ENCODE results near the gene SIGLEC8.
"Not testable (repeated sequence)": the region's sequence is repeated elsewhere in the genome, so short reads cannot be mapped to it uniquely, and the experiment has no call there.

The SIGLEC8 gene

DNA sequence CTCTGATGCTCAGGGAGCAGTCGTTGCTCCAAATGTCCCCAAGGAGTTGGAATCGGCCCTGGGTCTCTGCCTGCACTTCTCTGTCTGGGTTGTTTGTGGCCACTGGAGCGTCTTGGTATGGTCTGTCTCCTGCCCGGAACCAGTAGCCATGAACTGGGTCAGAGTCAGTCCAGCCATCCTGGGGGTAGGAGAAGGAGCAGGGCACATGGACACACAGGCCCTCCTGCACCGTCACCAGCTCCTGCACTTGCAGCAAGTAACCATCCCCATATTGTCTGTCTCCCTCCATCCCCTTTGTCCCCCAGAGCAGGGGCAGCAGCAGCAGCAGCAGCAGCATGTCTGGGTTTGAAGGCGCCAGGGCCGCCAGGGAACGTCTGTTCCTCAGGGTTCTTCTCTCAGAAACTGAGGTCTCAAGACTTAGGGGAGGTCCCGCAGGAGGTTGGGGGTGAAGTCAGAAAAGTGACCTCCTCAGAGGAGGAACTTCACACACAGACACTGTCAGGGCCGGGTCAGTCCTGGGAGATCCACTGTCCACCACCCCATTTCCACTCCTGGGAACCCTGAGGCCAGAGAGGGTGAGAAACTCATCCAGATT is at the start of gene SIGLEC8:
Gene SIGLEC8, minus strand, starts transcription at position 404 of the 595 bp plus-strand sequence. Its CDS starts 67 bp downstream, at position 337.
- no peak for DNase-seq (ENCODE audit: low read depth)

DNA sequence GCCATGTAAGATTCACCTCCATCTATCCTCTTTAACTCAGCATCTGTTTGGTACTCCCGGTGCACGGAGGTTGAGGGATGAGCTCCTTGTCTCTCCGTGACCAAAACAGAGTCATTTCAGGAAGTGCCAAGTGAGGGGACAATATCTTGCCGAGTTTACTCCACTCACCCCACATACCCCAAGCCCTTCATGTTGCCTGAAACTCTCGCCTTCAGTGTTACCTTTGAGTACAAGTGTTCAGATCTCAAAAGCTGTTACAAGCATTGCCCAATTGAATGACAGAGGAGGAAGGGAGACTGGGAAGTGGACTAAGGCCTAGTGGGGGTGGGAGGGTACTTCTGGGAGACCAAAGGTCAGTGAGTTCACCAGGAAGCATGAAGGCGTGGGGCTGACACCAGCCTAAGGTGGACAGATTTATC is 49.4 kb upstream of the SIGLEC8 start:
- no peak for DNase-seq (ENCODE audit: low read depth)

DNA sequence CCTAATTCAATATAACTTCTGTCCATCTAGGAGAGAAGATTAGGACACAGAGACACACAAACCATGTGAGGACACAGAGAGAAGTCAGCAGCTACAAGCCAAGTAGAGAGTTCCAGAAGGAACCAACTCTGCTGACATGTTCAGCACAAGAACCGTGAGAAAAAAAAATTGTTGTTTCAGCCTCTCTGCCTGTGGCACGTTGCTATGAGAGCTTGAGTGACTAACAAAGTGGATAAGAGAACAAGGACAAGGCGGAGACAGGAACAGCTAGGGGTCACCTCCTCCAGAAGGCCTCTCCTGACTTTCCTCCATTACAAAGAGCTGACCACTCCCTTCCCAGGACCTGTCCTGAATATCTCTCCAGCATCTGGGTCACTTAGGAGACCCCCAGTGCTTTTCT is 48.9 kb upstream of the SIGLEC8 start:
- no peak for DNase-seq (ENCODE audit: low read depth)

DNA sequence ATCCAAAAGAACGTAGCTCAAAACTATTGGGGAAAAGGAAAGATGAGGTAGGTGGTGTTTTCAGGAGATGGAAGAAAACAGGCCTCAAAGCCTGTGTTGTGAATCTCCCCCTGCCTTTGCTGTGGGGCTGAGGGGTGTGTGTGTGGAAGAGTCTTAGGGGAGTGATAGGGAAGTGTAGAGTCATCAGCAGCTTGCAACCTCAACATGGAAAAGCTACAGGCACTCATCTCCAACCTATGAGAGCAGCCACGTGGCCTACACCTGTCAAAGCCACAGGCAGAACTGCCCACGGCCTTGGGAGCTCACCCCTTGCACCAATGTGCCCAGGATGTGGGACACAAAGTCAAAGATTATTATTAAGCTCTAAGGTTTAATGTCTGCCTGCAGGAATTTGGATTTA is 47.6 kb upstream of the SIGLEC8 start:
- DNase-seq (ENCODE audit: low read depth): no peak

DNA sequence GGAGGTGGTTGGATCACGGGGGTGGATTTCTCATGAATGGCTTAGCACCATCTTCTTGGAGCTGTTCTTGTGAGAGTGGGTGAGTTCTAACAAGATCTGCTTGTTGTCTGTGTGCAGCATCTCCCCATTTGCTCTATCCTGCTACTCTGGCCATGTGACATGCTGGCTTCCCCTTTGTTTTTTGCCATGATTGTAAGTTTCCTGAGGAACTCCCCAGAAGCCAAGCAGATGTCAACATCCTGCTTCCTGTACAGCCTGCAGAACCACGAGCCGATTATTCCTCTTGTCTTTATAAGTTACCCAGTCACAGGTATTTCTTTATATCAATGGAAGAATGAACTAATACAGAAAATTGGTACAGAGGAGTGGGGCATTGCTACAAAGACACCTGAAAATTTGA is 45.6 kb upstream of the SIGLEC8 start:
- DNase-seq (ENCODE audit: low read depth): no peak

DNA sequence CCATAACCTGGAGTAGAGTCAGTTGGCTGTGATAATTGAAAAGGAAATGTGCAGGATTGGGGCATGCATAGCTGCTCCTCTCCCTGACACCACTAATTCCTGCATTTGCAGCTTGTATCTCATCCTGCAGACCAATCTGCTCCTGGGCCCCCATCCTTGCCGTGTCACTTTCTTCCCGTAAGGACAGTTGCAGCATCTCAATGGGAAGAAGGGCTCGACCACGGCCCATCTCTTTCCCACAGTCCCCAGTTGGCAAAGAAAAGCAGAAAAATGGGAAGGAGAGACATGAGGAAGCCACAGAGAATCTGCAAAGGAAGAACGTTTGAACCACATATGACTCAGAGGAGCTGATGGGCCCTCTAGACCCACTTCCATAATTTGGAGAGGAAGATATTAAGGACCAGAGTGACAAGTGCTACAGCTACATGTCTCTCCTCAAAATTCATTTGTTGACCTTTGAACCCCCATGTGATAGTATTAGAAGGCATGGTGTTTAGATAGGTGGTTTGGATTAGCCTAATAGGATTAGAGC is 45.1 kb upstream of the SIGLEC8 start:
- no peak for DNase-seq (ENCODE audit: low read depth)

DNA sequence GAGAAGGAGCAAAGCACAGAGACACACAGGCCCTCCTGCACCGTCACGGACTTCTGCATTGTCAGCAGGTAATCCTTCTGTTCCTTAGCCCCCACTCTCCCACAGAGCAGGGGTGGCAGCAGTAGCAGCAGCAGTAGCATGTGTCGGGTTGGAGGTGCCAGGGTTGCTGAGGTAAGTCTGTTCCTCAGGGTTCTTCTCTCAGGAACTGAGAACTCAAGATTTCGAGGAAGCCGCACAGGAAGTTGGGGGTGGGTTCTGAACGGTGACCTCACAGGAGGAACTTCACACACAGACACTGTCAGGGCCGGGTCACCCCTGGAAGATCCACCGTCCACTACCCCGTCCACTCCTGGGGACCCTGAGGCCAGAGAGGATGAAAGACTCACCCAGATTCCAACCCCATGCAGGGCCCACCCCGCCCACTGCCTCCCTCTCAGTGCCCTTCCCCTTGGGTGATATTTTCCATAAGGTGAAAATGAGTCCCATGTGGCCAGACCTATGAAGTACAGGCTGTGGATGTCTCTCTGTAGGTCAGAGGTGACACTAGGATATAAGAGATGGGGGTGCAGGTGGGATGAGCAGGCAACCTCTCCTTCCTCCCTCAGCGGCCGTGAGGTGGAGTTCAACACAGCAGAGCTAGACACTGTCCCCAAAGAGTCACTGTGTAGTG is 43.5 kb upstream of the SIGLEC8 start, which contains the start of gene SIGLEC12:
Gene SIGLEC12, minus strand, starts transcription at position 207 of the 670 bp plus-strand sequence. Its CDS starts 67 bp downstream, at position 140.
- no peak for DNase-seq (ENCODE audit: low read depth)

DNA sequence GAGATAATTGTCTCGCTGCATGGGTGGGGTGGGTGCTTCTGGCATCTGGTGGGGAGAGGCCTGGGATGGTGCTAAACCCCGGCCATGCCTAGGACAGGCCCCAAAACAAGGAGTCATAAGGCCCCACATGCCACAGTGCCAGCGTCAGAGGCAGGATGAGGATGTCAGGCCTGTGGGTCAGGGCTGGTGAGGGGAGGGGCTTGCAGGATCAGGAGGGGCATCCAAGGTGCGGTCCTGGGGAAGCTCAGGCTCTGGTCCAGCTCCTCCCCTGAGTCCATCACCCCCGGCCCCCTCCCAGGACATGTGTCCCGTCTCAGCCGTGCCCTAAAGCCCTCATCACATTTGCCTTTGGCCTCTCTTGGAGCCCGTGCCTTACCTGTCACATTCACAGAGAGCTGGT is 42.7 kb upstream of the SIGLEC8 start:
- not testable (repeated sequence) for DNase-seq (ENCODE audit: low read depth)

DNA sequence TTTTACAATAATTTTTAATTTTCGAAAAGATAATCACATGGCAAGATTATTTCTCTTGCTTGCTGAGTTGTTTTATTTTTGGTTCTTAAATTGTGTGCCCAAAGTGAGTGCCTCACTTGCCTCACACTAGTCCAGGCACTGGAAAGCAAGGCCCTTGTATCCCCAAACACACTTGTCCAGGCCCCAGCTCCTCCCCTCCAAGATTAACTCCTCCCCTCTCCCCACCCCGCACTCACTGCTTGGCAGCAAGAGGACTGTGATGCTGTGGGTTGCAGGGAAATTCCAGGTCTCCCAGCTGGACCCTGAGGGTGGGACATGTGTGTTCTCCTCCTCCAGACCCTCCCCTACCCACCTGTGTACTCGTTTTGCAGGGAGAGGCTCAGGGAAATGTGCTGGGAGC is 39.4 kb upstream of the SIGLEC8 start:
- DNase-seq (ENCODE audit: low read depth): no peak

DNA sequence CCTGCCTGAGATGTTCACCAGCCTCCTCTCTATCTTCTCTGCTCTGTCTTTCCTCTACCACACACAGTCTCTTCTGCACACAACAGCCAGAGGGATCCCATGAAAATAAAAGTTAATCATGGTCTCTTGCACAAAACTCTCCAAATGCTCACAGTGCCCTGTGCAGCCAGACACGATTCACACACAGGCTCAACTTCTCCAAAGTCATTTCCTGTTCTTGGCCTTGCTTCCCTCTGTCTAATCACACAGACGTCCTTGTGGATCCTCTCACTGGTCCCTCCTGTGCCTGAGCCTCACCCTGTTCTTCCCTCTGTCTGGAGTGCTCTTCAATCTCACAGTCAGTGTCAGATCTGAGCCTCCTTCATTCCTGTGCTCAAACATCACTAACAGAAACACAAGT is 35.5 kb upstream of the SIGLEC8 start:
- DNase-seq (ENCODE audit: low read depth): no peak

DNA sequence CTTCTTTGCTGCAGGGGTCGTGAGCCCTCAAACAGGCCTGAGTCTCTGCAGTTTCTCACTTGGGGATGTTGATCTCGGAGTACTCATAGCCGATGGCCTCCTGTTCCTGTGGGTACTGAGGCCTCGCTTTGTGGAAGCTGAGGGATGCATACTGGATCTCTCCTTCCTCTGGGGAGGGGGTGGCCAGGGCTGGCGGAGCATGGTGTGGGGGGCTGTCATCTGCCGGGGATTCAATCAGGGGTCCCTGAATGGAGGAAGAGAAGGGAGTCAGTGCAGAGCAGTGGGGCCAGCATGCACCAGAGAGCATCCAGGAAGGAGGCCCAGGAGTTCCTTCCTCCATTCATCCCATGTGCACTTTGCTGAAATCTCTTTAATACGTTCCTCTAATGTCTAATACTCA is 33.3 kb upstream of the SIGLEC8 start:
- no peak for DNase-seq (ENCODE audit: low read depth)

DNA sequence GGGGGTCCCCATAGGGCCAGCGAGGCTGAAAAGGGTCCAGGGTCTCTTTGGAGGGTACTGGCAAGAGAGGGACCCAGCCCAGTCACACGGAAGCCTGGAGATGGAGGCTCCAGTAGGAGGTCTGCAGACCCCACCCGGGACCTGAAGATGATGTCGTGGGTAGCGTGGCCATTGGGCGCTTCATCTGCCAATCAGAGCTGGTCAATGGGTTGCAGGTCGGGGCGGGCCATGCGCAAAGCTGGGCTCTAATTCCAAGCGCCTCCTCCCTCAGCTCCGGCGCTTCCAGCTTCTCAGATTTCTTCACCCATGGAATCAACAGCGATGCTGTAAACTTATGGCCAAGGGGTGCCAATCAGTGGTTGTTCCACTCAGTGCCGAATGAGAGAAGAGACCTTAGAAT is 32.4 kb upstream of the SIGLEC8 start:
- no peak for DNase-seq (ENCODE audit: low read depth)

DNA sequence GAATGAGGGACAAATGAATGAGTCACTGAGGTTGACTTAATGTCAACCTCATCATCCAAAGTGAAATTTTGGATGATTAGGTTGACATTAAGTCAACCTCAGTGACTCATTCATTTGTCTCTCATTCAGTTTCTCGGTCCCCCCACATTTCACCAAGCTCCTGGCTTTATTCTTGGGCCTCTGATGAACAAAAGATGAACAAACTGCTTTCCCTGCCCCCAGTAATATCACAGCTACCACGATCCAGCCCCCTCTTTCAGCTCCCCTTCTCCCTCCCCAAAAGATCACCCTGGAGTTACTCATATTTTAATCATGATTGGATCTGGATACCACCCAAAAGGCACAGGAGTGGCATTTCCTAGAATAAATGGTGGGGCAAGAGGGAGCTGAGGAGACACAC is 30.9 kb upstream of the SIGLEC8 start:
- DNase-seq (ENCODE audit: low read depth): no peak

DNA sequence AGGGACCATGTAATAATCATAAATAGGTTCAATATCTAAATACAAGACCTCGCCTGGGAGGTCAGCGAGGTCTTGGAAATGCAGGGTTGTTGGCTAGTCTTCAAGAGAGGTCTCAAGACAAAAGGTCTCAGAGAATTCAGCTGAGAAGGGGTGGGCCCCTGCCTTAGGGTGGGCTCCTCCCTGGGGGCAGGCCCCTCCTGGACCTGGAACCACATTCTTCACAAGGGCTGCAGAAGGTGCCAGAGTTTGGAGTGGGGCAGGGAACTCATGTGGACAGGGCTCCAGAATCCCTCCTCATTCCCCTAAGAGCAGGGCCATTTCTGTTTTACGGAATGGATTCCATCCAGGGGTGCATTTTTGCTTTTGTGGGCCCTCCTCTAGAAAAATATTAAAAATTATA is 30.2 kb upstream of the SIGLEC8 start:
- no peak for DNase-seq (ENCODE audit: low read depth)

DNA sequence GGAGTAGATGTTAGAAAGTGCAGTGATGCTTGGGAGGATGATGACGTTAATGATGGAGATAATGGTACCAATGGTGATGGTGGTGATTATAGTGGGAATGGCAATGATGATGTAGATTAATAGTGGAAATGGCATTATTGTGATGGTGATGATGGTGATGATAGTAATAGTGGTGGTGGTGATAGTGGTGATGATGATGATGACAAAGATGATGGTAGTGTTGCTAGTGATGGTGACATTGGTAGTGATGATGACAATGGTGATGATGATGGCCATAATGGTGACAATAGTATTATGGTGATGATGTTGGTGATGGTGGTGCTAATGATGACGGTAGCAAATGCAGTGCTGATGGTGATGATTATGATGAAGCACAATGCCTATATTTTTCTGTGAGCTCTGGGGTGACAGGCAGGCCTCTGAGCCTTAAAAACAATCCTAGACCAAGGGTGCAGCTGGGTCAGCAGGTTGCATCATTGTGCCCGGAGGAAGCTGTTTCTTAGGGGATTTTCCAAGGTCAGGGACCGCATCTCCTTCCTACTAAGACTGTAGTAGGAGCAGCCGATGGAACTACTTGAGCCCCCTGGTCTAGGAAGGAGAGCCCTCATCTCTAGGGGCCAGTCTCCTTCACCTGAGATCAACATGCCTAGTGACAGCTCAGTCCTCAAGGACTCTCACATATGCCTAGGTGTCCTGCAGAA is 27.9 kb upstream of the SIGLEC8 start:
- DNase-seq (ENCODE audit: low read depth): no peak

DNA sequence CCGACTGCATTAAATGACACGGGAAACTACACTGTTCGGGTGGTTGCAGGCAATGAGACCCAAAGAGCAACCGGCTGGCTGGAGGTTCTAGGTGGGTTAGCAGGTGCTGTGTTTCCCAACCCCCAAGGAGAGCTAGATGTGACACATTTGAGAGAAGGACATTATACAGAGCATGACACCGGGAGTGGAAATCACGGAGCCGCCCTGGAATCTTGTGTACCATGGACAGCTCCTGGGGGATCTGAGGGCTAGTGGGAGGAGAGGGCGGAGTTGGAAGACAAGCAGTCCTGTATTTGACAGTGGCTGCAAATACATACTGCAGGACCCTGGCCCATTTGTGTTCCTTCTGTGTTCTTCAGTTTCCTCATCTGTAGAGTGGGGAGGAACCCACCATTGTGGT is 22.3 kb upstream of the SIGLEC8 start:
- no peak for DNase-seq (ENCODE audit: low read depth)

DNA sequence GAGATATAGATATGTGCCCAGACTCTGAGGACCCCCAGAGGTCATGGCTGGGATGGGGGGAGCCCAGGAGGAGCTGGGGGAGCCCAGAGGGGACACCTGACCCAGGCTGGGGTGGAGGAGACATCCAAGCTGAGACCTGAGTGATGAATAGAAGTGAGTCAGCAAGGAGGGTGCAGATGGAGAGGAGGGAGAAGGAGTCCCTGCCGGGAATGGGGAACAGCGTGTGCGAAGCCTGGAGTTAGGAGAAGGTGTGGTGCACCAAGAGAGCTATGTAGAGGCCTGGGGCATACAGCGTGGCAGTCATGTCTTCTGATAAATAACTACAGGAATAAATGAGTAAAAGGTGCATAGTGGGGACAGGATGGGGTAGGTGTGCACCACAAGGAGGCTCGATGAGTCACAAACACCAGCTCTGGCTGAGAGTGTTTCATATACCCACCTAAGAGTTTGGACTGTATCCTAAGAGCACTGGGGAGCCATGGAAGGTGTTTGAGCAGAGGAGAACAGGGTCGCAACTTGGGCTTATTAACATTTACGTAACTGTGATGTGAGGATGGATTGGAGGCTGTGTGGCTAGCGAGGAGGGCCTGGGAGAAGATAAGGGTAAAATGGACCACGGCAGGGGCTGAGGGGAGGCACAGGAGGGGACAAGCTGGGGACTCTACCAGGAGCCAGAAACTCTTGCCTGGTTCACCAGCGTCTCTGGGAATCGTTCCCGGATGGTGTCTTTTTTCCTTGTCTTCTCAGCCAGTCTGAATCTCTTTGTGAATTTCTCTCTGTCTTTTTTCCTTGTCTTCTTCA is 21.5 kb upstream of the SIGLEC8 start:
- DNase-seq (ENCODE audit: low read depth): no peak

DNA sequence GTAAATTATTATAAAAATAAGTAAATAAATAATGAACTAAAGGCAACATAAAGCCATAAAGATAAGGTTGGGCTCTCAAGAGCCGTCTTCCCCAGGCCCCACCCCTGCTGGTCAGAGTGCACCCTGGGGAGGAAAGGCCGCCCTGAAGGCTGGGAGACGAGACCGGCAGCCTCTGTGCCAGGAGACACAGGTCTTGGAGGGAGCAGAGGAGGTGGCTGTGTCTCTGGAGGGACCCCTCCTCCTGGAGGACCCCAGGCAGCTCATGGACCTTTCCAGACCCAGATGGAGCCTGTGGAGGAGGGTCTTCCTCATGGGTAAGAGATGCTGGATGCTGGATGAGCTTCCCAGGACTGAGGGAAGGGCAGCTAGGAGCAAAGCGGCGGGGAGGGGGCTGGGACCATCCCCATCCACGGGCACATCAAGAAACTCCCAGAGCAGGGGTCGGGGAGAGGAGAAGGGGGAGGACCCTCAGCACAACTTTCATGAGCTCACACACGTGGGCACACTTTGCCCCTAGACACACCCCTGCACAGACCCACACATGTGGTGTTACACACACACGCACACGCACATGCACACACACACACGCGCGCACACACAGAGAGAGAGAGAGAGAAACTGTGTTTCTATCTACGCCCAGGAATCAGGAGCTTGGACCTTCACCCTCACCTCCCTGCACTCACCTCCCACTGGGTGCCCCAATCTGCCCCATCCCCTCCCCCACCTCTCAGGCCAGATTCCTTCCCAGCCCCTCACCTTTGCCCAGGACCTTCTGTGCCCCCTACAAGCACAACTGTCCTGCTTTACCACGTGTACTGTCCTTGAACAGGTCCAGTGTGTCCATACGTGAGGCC is 20.4 kb upstream of the SIGLEC8 start, which contains the start of gene CEACAM18:
Gene CEACAM18, plus strand, starts transcription at position 159 of the 854 bp plus-strand sequence.
- DNase-seq (ENCODE audit: low read depth): no peak

DNA sequence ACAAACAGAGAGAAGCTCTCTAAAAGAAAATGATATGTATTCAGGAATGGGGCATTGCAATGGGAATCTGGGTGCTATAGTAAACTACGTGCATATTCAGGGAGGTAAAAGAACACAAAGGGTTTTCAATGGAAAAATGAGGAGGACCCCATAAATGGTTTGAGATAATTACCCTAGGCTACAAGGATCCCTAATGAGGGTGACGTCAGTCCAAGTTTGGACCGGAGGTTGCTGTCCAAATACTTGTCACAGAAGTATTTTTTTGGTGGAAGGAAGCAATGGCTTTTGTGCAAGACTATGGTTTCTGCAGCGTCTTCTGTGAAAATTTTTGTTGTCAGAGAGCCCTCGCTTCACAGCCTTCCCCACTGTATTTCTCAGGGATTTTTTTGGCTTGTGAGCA is 19.1 kb upstream of the SIGLEC8 start:
- DNase-seq (ENCODE audit: low read depth): no peak

DNA sequence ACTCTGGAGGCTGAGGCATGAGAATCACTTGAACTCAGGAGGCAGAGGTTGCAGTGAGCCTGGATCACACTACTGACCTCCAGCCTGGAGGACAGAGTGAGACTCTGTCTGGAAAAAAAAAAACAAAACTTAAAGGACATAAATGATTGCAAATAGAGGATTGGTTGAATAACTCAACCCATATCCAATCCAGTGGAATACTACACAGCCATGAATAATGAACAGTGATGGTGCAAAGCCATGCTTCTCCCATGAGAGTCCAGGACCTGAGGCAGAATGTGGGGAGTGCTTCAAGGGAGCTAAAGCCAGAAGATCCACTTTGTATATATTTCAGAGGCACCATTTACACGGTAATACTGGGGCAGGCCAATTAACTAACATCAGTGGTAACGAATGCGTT is 17.9 kb upstream of the SIGLEC8 start:
- no peak for DNase-seq (ENCODE audit: low read depth)

All from EH (cell line).